ENCODE results near the gene TMEM53.

The TMEM53 gene

GRCh38 chr1:44693900-44694299 lies 19.6 kb upstream of the TMEM53 start:
- H3K36me3 ChIP-seq (ENCODE audit: insufficient read depth): no peaks in the 10 kb centered on the region
- no peak overlapping the region for H3K27ac ChIP-seq
- no peaks in the 10 kb centered on the region for H3K27me3 ChIP-seq (ENCODE audit: insufficient read depth, low read depth)
- no peak overlapping the region for H3K4me2 ChIP-seq
- no peak overlapping the region for H2AFZ ChIP-seq (ENCODE audit: low read depth)
- H3K4me3 ChIP-seq (IDR thresholded peaks at IDR 0.05; ENCODE audit: insufficient read depth, low read depth, low read length): no peak overlapping the region
- no peaks in the 10 kb centered on the region for H3K79me2 ChIP-seq (ENCODE audit: insufficient read depth, low read depth)
- peaks cover 7% of the 10 kb centered on the region for H3K4me1 ChIP-seq (ENCODE audit: low read depth, poor library complexity, severe bottlenecking)
- no peak overlapping the region for H3K9ac ChIP-seq
- H4K20me1 ChIP-seq (ENCODE audit: insufficient read depth): no peaks in the 10 kb centered on the region
- no peak for TF ChIP-seq CTCF (conservative IDR thresholded peaks at IDR 0.05; ENCODE audit: low read depth, low read length)

- Histone ChIP-seq H3K4me2 (no peak overlapping the region), H3K4me1 (ENCODE audit: low read depth, poor library complexity, severe bottlenecking) (peaks cover 7% of the 10 kb centered on the region), H3K79me2 (ENCODE audit: insufficient read depth, low read depth) (no peaks in the 10 kb centered on the region), H3K4me3 (IDR thresholded peaks at IDR 0.05; ENCODE audit: insufficient read depth, low read depth, low read length) (no peak overlapping the region), H3K9ac (no peak overlapping the region), H4K20me1 (ENCODE audit: insufficient read depth) (no peaks in the 10 kb centered on the region), H3K27ac (no peak overlapping the region), H3K36me3 (ENCODE audit: insufficient read depth) (no peaks in the 10 kb centered on the region), H3K27me3 (ENCODE audit: insufficient read depth, low read depth) (no peaks in the 10 kb centered on the region), H2AFZ (ENCODE audit: low read depth) (no peak overlapping the region)
- TF ChIP-seq CTCF (conservative IDR thresholded peaks at IDR 0.05; ENCODE audit: low read depth, low read length): no peak
Measured at GRCh38 chr1:44693159-44693558, 18.9 kb upstream of the TMEM53 start.

- H3K27me3 ChIP-seq (ENCODE audit: insufficient read depth, low read depth): no peaks in the 10 kb centered on the region
- no peaks in the 10 kb centered on the region for H3K79me2 ChIP-seq (ENCODE audit: insufficient read depth, low read depth)
- no peak overlapping the region for H3K4me2 ChIP-seq
- H3K4me3 ChIP-seq (IDR thresholded peaks at IDR 0.05; ENCODE audit: insufficient read depth, low read depth, low read length): no peak overlapping the region
- H3K36me3 ChIP-seq (ENCODE audit: insufficient read depth): no peaks in the 10 kb centered on the region
- H3K9ac ChIP-seq: no peak overlapping the region
- no peaks in the 10 kb centered on the region for H4K20me1 ChIP-seq (ENCODE audit: insufficient read depth)
- no peak overlapping the region for H3K27ac ChIP-seq
- no peak overlapping the region for H2AFZ ChIP-seq (ENCODE audit: low read depth)
- H3K4me1 ChIP-seq (ENCODE audit: low read depth, poor library complexity, severe bottlenecking): peaks cover 7% of the 10 kb centered on the region
- no peak for TF ChIP-seq CTCF (conservative IDR thresholded peaks at IDR 0.05; ENCODE audit: low read depth, low read length)
Measured at GRCh38 chr1:44689447-44689765, 15.1 kb upstream of the TMEM53 start.

GRCh38 chr1:44688760-44689446 lies 14.6 kb upstream of the TMEM53 start:
- Histone ChIP-seq H4K20me1 (ENCODE audit: insufficient read depth) (no peaks in the 10 kb centered on the region), H3K4me3 (IDR thresholded peaks at IDR 0.05; ENCODE audit: insufficient read depth, low read depth, low read length) (no peak overlapping the region)

More at GRCh38 chr1:44688760-44689446, 14.6 kb upstream of the TMEM53 start:
- Histone ChIP-seq H3K9ac (no peak overlapping the region), H3K27ac (no peak overlapping the region), H3K79me2 (ENCODE audit: insufficient read depth, low read depth) (no peaks in the 10 kb centered on the region), H3K4me2 (no peak overlapping the region), H3K36me3 (ENCODE audit: insufficient read depth) (no peaks in the 10 kb centered on the region), H3K27me3 (ENCODE audit: insufficient read depth, low read depth) (no peaks in the 10 kb centered on the region), H3K4me1 (ENCODE audit: low read depth, poor library complexity, severe bottlenecking) (peaks cover 5% of the 10 kb centered on the region), H2AFZ (ENCODE audit: low read depth) (no peak overlapping the region)
- TF ChIP-seq CTCF (conservative IDR thresholded peaks at IDR 0.05; ENCODE audit: low read depth, low read length): no peak

Data from KMS-11 (cell line).